HG03097 (cell line): ENCODE measurements around the gene RNMT.

ENCODE experiments used
- ATAC-seq: cut with Tn5 transposase; IDR thresholded peaks from one replicate; pipeline ENCODE4 v1.9.1; 2021; ENCODE audit not compliant: unreplicated experiment, low FRiP score

RNMT gene

DNA sequence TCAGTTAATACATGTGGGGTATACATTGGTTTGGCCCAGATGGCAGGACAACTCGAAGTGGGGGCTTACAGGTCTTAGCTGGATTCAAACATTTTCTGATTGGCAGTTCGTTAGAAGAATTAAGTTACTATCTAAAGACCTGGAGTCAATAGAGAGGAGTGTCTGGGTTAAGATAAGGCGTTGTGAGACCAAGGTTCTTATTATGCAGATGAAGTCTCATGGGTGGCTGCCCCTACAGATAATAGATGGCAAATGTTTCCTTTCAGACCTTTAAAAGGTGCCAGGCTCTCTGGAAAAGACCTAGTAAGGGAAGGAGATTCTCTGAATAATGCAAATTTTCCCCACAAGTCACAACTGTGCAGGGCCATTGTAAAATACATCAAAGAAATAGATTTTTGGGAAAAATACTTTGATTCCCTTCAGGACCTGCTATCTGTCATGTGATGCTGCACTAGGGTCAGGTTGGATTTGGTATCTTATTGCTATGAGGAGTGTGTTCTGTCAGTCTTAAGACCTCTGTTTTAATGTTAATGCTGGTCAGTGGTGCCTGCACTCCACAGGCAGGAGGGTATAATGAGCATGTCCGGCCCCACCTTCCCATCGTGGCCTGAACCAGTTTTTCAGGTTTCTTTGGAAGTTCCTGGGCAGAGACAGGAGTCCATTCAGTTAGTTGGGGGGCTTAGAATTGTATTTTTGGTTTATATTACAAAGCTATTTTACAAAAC lies 83.2 kb downstream of the RNMT start:
- ATAC-seq = no peak

DNA sequence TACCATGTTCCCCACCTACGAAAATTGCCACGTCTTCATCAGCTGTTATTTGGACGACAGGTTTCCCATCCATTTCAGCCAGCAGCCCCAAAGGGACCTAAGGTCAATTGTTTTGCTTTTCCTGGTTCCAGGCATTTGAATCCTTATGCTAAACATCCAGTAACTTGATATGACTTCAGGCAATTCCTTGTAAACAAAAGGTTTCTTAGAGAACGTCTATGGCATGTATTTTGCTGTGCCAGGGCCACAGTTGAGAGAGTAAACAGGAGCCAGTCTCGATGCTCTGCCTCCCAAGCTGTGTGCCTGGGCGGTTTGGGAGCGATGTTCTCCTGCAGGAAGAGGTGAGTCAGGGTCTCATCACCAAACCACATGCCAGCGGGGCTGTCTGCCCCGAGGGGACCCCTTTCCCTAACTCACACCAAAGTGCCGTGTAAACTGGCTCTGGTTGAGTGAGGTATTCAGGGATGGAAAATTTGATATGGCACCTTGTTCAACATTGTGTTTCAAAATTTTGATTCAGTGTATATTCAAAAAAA lies 84.5 kb downstream of the RNMT start:
- ATAC-seq = no peak

DNA sequence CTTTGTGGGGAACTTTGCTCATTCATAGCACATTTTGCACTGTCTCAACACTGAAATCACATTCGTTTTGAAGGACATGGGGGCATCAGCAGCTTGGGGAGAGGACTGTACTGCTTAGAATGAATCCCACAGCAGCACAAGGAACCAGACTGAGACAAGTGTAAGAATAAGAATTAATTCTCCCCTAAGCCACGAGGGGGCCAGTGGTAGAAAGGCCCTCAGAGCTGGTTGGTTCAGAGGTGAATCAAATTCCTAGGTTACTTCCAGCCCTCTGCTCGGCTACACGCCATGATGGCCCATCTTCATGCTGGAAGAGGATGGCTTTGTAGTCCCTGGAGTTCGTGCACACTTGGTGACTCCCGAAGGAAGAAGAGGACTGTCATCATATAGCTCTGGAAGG lies 85.5 kb downstream of the RNMT start:
- no peak for ATAC-seq

DNA sequence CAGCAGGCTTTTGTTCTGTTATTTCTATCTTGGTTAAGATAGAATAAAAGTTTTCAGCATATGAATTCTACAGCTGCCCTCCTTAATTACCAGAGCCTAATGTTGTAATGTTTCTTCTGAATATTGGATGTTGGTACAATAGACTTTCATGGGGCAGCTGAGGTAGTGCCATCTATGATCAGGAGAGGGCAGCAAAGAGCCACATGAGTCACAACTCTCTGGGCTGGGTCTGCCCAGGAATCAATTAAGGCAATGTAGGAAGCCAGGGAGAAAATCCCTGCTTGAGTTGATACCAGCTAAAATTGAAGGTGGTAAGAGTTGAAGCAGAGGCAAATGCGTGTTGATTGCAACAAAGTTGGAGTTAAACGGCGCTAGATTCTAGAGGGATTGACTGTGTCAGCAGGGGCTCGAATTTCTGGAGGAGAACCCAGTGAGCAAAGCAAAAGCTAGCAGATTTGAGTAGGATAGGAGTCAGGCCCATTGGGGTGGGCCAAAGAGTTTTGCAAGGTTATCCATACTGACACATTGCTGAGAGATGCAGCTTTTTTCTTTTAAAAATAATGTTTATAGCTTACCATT lies 86.9 kb downstream of the RNMT start:
- ATAC-seq = peak; percentile 53
